Measurements from ENCODE around the gene SH3PXD2A. TPM values are rescaled to one million over a fixed set of nuclear protein-coding genes. Genes with fewer than 3 reads are reported as not detected.

Gene SH3PXD2A
- total and polyA plus RNA-seq, 4 experiments from 2014 or later, result 0.39 to 17.5 (median 8.9) TPM

DNA sequence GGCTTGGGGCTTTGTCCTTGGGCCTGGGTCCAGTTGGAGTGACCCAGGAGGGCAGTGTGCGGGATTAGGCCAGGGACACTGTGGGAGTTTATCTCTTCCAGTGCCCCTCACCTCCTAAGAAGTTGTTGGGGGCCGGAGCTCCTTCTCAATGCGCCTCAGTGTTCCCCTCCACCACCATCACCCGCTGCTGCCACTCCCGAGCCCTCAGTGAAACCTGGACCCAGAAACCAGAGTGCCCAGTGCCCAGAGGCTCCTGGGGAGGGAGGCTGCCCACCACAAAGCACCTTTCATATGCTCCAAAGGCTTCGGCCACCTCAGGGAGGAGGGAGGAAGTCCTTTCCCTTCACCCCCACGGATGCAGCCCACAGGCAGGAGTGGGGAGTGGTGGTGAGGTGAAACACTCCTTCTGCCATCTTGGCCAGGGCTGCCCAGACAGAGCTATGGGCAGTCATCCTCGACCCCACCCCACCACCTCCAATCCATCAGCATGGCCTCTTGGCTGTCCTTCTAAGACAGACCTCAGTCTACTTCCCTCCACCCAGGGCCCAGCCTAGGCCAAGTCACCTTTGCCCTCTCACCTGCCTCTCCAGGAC, 99.0 kb downstream of the SH3PXD2A start:
- Histone ChIP-seq H3K27me3 (ENCODE audit: insufficient read depth, low read length) (no peaks in the 10 kb centered on the region), H3K36me3 (ENCODE audit: insufficient read depth, low read length) (no peaks in the 10 kb centered on the region), H3K4me3 (ENCODE audit: low read length in 2 of 2) (no peak overlapping the region), H3K9me3 (ENCODE audit: control insufficient read depth in 1 of 2, low read length in 2 of 2) (peaks cover 0 to 5% of the 10 kb centered on the region in 2 donors), H3K27ac (ENCODE audit: low read depth, low read length) (no peak overlapping the region), H3K4me1 (ENCODE audit: insufficient read depth, low read length) (peaks cover 38% of the 10 kb centered on the region)
- DNase-seq, result no peak
- Mint-ChIP-seq H3K4me3 (no peak overlapping the region), H3K27ac (peak overlapping the region in 5 of 7 donors; percentile 49 to 80 (median 65)), H3K27me3 (no peaks in the 10 kb centered on the region), H3K36me3 (no peaks in the 10 kb centered on the region), H3K9me3 (peaks cover 0 to 11% (median 5%) of the 10 kb centered on the region in 8 donors), H3K4me1 (peaks cover 20 to 43% (median 37%) of the 10 kb centered on the region in 4 donors)
- POLR2A ChIA-PET (ENCODE audit: partially characterized antibody), result interaction anchor here (0.6 to 14.0 kb wide), 4 partner anchors 7 to 16 kb away, joined by 3 to 168 read pairs (median 19); no protein-coding TSS in a partner anchor
- intact Hi-C loops (cut with micrococcal nuclease), result no loop called here
- CTCF ChIA-PET (ENCODE audit: partially characterized antibody), result interaction anchor here (1.1 to 1.9 kb wide), 3 partner anchors 16 to 70 kb away, joined by 3 to 4 read pairs (median 4); no protein-coding TSS in a partner anchor

DNA sequence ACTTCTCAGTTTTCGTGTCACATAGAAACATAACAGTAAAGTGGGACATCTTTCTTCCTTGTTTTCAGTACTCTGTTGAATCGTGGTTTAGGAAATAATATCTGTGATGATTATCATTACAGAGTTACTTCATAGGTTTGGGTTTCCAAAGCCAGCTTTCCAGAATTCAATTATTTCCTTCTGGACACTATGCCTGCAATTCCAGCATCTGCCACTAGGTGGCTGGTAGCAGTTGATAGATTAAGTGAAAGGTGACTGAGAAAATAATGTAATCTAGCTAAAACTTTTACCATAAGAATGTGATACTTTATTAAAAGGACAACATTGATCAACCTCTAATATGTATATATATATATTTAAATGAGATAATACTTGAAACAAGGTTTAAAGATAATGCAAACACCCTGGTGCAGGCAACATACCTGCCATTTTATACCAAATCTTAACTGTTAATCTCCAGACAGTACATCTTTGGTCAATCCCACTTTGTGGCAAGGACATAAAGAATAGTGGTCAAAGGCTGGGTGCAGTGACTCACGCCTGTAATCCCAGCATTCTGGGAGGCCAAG, 102.6 kb downstream of the SH3PXD2A start:
- Mint-ChIP-seq H3K36me3 (no peaks in the 10 kb centered on the region), H3K4me3 (no peak overlapping the region), H3K27ac (no peak overlapping the region), H3K9me3 (peaks cover 0 to 13% (median 5%) of the 10 kb centered on the region in 8 donors), H3K4me1 (peaks cover 12 to 28% (median 25%) of the 10 kb centered on the region in 4 donors), H3K27me3 (no peaks in the 10 kb centered on the region)
- ChIA-PET POLR2A (ENCODE audit: partially characterized antibody) (interaction anchor here (14.0 kb wide), 1 partner anchor 12 kb away, joined by 168 read pairs; no protein-coding TSS in a partner anchor), CTCF (ENCODE audit: partially characterized antibody) (interaction anchor here (0.7 to 9.6 kb wide), 11 partner anchors 12 to 101 kb away, joined by 3 to 88 read pairs (median 5); no protein-coding TSS in a partner anchor)
- Histone ChIP-seq H3K36me3 (ENCODE audit: insufficient read depth, low read length) (no peaks in the 10 kb centered on the region), H3K27me3 (ENCODE audit: insufficient read depth, low read length) (no peaks in the 10 kb centered on the region), H3K4me3 (ENCODE audit: low read length in 2 of 2) (no peak overlapping the region), H3K4me1 (ENCODE audit: insufficient read depth, low read length) (peaks cover 22% of the 10 kb centered on the region), H3K9me3 (ENCODE audit: control insufficient read depth in 1 of 2, low read length in 2 of 2) (peaks cover 0 to 5% of the 10 kb centered on the region in 2 donors), H3K27ac (ENCODE audit: low read depth, low read length) (no peak overlapping the region)
- DNase-seq, result no peak
- intact Hi-C loops (cut with micrococcal nuclease), result no loop called here

DNA sequence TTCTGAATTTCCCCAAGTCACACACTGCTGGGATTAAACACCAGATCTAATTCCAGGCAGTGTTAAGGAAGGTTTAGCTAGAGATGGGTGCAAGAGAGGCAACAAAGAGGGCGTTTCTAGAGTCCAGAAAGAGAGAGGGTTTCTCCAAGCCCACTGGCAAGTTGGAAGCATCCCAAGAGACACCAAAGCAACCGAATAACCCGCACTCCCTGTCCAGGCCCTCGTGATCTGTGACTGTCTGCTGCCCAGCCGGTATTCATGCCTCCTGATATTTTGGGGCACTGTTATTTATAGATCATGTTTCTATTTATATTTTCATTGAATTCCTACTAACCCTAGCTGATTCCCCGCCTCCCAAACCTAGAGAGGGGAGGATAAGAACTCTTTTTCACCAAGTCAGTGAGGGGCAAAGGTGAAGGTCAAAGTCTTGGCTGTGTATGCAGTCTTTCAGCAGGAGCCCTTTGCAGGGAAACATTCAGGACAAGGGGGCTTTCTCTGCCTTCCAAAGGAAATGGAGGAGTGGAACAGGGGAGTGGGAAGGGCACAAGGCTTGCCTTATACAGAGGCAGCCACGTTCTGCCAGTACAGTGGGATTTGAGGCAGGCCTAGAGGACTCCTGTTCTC, 103.6 kb downstream of the SH3PXD2A start:
- Histone ChIP-seq H3K4me1 (ENCODE audit: insufficient read depth, low read length) (peaks cover 24% of the 10 kb centered on the region), H3K27me3 (ENCODE audit: insufficient read depth, low read length) (no peaks in the 10 kb centered on the region), H3K4me3 (ENCODE audit: low read length in 2 of 2) (no peak overlapping the region), H3K27ac (ENCODE audit: low read depth, low read length) (no peak overlapping the region), H3K9me3 (ENCODE audit: control insufficient read depth in 1 of 2, low read length in 2 of 2) (peaks cover 0 to 5% of the 10 kb centered on the region in 2 donors), H3K36me3 (ENCODE audit: insufficient read depth, low read length) (no peaks in the 10 kb centered on the region)
- Mint-ChIP-seq H3K4me3 (no peak overlapping the region), H3K9me3 (peaks cover 0 to 13% (median 5%) of the 10 kb centered on the region in 8 donors), H3K36me3 (no peaks in the 10 kb centered on the region), H3K4me1 (peaks cover 13 to 29% (median 25%) of the 10 kb centered on the region in 4 donors), H3K27ac (no peak overlapping the region), H3K27me3 (no peaks in the 10 kb centered on the region)
- no peak for DNase-seq
- CTCF ChIA-PET (ENCODE audit: partially characterized antibody), result interaction anchor here (0.9 to 9.6 kb wide), 6 partner anchors 10 to 39 kb away, joined by 3 to 88 read pairs (median 8); no protein-coding TSS in a partner anchor
- intact Hi-C loops (cut with micrococcal nuclease), result no loop called here
- POLR2A ChIA-PET (ENCODE audit: partially characterized antibody), result interaction anchor here (14.0 kb wide), 1 partner anchor 13 kb away, joined by 168 read pairs; no protein-coding TSS in a partner anchor

DNA sequence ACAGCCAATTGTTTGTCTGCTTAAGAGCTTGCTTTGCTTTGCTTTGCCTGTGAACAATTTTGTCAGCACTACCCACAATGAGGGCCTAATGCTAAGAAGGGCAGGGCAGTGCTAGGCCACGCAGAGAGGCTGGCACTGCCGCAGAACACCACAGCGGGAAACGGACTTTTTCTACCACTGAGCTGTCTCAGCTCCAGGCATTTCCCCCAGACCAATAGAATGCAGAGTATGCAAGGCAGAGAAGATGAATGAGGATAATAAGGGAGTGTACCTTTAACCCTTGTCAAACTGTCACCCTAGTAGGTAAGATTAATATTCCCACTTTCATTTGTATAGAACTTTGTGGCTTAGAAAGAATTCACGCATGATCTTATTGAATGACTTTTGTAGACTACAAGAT, 104.5 kb downstream of the SH3PXD2A start:
- no peak overlapping the region for H3K4me3 ChIP-seq (ENCODE audit: low read length in 2 of 2)
- no peak for DNase-seq
- no peak overlapping the region for H3K27ac Mint-ChIP-seq
- peaks cover 0 to 5% of the 10 kb centered on the region in 2 donors for H3K9me3 ChIP-seq (ENCODE audit: control insufficient read depth in 1 of 2, low read length in 2 of 2)
- intact Hi-C loops (cut with micrococcal nuclease), result no loop called here
- no peaks in the 10 kb centered on the region for H3K36me3 Mint-ChIP-seq
- H3K4me1 ChIP-seq (ENCODE audit: insufficient read depth, low read length), result peaks cover 33% of the 10 kb centered on the region
- ChIA-PET POLR2A (ENCODE audit: partially characterized antibody) (interaction anchor here (0.7 to 14.0 kb wide), 4 partner anchors 7 to 101 kb away, joined by 3 to 168 read pairs (median 34); no protein-coding TSS in a partner anchor), CTCF (ENCODE audit: partially characterized antibody) (interaction anchor here (2.8 to 9.6 kb wide), 3 partner anchors 14 to 38 kb away, joined by 9 to 88 read pairs (median 12); no protein-coding TSS in a partner anchor)
- H3K9me3 Mint-ChIP-seq, result peaks cover 0 to 13% (median 5%) of the 10 kb centered on the region in 8 donors
- no peaks in the 10 kb centered on the region for H3K27me3 Mint-ChIP-seq
- no peaks in the 10 kb centered on the region for H3K36me3 ChIP-seq (ENCODE audit: insufficient read depth, low read length)
- H3K27ac ChIP-seq (ENCODE audit: low read depth, low read length), result no peak overlapping the region
- H3K4me3 Mint-ChIP-seq, result no peak overlapping the region
- no peaks in the 10 kb centered on the region for H3K27me3 ChIP-seq (ENCODE audit: insufficient read depth, low read length)
- peaks cover 19 to 38% (median 30%) of the 10 kb centered on the region in 4 donors for H3K4me1 Mint-ChIP-seq

DNA sequence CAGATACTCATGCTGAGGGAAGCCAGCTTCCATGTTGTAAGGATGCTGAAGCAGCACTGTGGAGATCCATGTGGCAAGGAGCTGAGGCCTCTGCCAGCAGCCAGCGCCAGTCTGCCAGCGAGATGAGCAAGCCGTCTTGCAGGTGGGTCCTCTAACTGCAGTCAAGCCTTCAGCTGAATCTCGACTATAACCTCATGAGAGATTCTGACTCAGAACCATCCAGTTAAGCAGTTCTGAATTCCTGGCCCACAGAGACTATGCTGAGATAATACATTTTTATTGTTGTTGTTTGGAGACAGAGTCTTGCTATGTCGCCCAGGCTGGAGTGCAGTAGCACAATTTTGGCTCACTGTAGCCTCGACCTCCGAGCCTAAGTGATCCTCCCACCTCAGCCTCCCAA, 105.6 kb downstream of the SH3PXD2A start:
- no peaks in the 10 kb centered on the region for H3K27me3 ChIP-seq (ENCODE audit: insufficient read depth, low read length)
- H3K4me1 Mint-ChIP-seq, result peaks cover 25 to 49% (median 39%) of the 10 kb centered on the region in 4 donors
- peaks cover 0 to 13% (median 5%) of the 10 kb centered on the region in 8 donors for H3K9me3 Mint-ChIP-seq
- H3K27me3 Mint-ChIP-seq, result no peaks in the 10 kb centered on the region
- intact Hi-C loops (cut with micrococcal nuclease), result loop anchor here (5.0 kb wide), 1 partner anchor 37 kb away; no protein-coding TSS in a partner anchor
- H3K4me3 Mint-ChIP-seq, result no peak overlapping the region
- peaks cover 0 to 5% of the 10 kb centered on the region in 2 donors for H3K9me3 ChIP-seq (ENCODE audit: control insufficient read depth in 1 of 2, low read length in 2 of 2)
- CTCF ChIA-PET (ENCODE audit: partially characterized antibody), result interaction anchor here (0.6 to 9.6 kb wide), 6 partner anchors 9 to 63 kb away, joined by 3 to 88 read pairs (median 4); no protein-coding TSS in a partner anchor
- peaks cover 44% of the 10 kb centered on the region for H3K4me1 ChIP-seq (ENCODE audit: insufficient read depth, low read length)
- no peak overlapping the region for H3K4me3 ChIP-seq (ENCODE audit: low read length in 2 of 2)
- DNase-seq, result no peak
- H3K36me3 ChIP-seq (ENCODE audit: insufficient read depth, low read length), result no peaks in the 10 kb centered on the region
- POLR2A ChIA-PET (ENCODE audit: partially characterized antibody), result interaction anchor here (0.8 to 14.0 kb wide), 4 partner anchors 9 to 25 kb away, joined by 5 to 168 read pairs (median 34); no protein-coding TSS in a partner anchor
- no peaks in the 10 kb centered on the region for H3K36me3 Mint-ChIP-seq
- H3K27ac ChIP-seq (ENCODE audit: low read depth, low read length), result no peak overlapping the region
- peak overlapping the region in 1 of 7 donors; percentile 5 for H3K27ac Mint-ChIP-seq

DNA sequence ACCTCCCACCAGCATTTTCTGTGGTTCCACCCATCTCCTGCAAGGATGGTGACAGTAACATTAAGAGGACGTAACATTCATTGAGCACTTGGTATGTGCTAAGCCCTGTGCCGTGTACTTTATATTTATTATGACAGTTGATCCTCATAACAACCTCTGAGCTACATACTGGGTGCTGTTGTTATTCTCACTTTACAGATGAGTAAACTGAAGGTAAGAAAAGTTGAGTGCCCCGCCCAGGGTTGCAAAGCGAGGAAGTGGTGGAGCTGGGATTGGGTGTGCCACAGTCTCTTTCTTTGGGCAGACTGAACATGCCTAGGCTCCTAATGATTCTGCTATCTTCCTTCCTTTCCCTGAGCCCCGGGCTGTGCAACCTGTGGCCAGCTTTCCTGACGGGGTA, 107.4 kb downstream of the SH3PXD2A start:
- Mint-ChIP-seq H3K27me3 (no peaks in the 10 kb centered on the region), H3K9me3 (peaks cover 0 to 13% (median 5%) of the 10 kb centered on the region in 8 donors), H3K4me1 (peaks cover 23 to 54% (median 38%) of the 10 kb centered on the region in 4 donors), H3K36me3 (no peaks in the 10 kb centered on the region), H3K27ac (peak overlapping the region; percentile 57 to 92 (median 87)), H3K4me3 (peak overlapping the region in 7 of 8 donors; percentile 11 to 74 (median 67))
- peaks cover 45% of the 10 kb centered on the region for H3K4me1 ChIP-seq (ENCODE audit: insufficient read depth, low read length)
- no peak overlapping the region for H3K27ac ChIP-seq (ENCODE audit: low read depth, low read length)
- CTCF ChIA-PET (ENCODE audit: partially characterized antibody), result interaction anchor here (0.8 to 9.6 kb wide), 6 partner anchors 14 to 110 kb away, joined by 3 to 88 read pairs (median 6); partner anchors contain the start of gene SH3PXD2A
- H3K9me3 ChIP-seq (ENCODE audit: control insufficient read depth in 1 of 2, low read length in 2 of 2), result peaks cover 0 to 5% of the 10 kb centered on the region in 2 donors
- peak in 4 of 5 donors; percentile 30 to 50 (median 38) for DNase-seq
- intact Hi-C loops (cut with micrococcal nuclease), result loop anchor here (5.0 kb wide), 1 partner anchor 36 kb away; no protein-coding TSS in a partner anchor
- no peaks in the 10 kb centered on the region for H3K27me3 ChIP-seq (ENCODE audit: insufficient read depth, low read length)
- POLR2A ChIA-PET (ENCODE audit: partially characterized antibody), result interaction anchor here (0.9 to 14.0 kb wide), 10 partner anchors 10 to 107 kb away, joined by 3 to 168 read pairs (median 6); no protein-coding TSS in a partner anchor
- no peaks in the 10 kb centered on the region for H3K36me3 ChIP-seq (ENCODE audit: insufficient read depth, low read length)
- no peak overlapping the region for H3K4me3 ChIP-seq (ENCODE audit: low read length in 2 of 2)
